Kidney (tissue), 14 donors: ENCODE results near the gene PC. TPM values are rescaled to one million over a fixed set of nuclear protein-coding genes. Genes with fewer than 3 reads are reported as not detected.
A peak's percentile ranks its signal among the peaks of the same experiment; 100 is the strongest.

Experiments
- DNase-seq, 5 donors: peaks; one replicate each; pipeline ENCODE4 v3.0.0-alpha.2; 2013 to 2020
- FAIRE-seq: peaks from 2 replicates; lab custom pipeline; 2012; peaks lifted over from hg19 to GRCh38; lab: Jason Lieb, UNC
- H3K27ac ChIP-seq, 2 donors: one replicate each; pipeline ENCODE4 v1.7.0; 2013; ENCODE audit warnings: low read depth in 2 of 2, low read length in 2 of 2, inconsistent platforms in 1 of 2
- H3K27me3 ChIP-seq: one replicate; pipeline ENCODE4 v1.7.1; 2013; ENCODE audit warnings: low read length, inconsistent platforms; ENCODE audit not compliant: control insufficient read depth, insufficient read depth
- H3K36me3 ChIP-seq, 3 donors: one replicate each; pipeline versions ENCODE4 v1.7.0 to v1.7.1; 2013; ENCODE audit warnings: low read length in 3 of 3, control low read depth in 1 of 3, inconsistent platforms in 1 of 3; ENCODE audit not compliant: insufficient read depth in 3 of 3, control insufficient read depth in 2 of 3
- H3K4me1 ChIP-seq, 3 donors: one replicate each; pipeline versions ENCODE4 v1.7.0 to v1.7.1; 2013; ENCODE audit warnings: low read length in 3 of 3, inconsistent platforms in 1 of 3, low read depth in 1 of 3; ENCODE audit not compliant: control insufficient read depth in 2 of 3, insufficient read depth in 2 of 3
- H3K4me3 ChIP-seq, 3 donors: one replicate each; pipeline versions ENCODE4 v1.7.0 to v1.8.1; 2013; ENCODE audit warnings: low read length in 3 of 3, control low read depth in 1 of 3, inconsistent platforms in 1 of 3
- H3K9ac ChIP-seq, 3 donors: one replicate each; pipeline versions ENCODE4 v1.7.0 to v1.7.1; 2013; ENCODE audit warnings: low read length in 3 of 3, control low read depth in 1 of 3, inconsistent platforms in 1 of 3
- H3K9me3 ChIP-seq, 3 donors: one replicate each; pipeline versions ENCODE4 v1.7.0 to v1.7.1; 2013; ENCODE audit warnings: low read length in 3 of 3, control low read depth in 1 of 3, inconsistent platforms in 1 of 3; ENCODE audit not compliant: control insufficient read depth in 2 of 3, insufficient read depth in 1 of 3
- intact Hi-C: fragments of 100-400 bp; cut with DNase I; formaldehyde crosslinking; loops from one replicate; pipeline ENCODE4 v1.11.1; 2022
- polyA plus RNA-seq: library from polyadenylated mRNA; stranded (reverse); fragments of 350-450 nt; fragmentation: Illumina TruSeq; extraction: RNeasy Lipid Tissue Mini Kit (QIAGEN cat#74804); gene quantifications from one replicate; pipeline ENCODE4 v1.2.3, GENCODE V29; 2014; ENCODE audit warnings: low read depth, low replicate concordance; ENCODE audit not compliant: insufficient read depth
- total RNA-seq: library from RNA; stranded (reverse); fragmentation: NEBNext Ultra II Directional; extraction: Animal tissue kit (Norgen Biotek cat#: 25700); gene quantifications from one replicate; pipeline ENCODE4 v1.2.1, GENCODE V29; 2021
- TF ChIP-seq, protein P1 (sequence below): IDR thresholded peaks from 3 replicates; pipeline ENCODE4 v1.5.1; 2012; ENCODE audit warnings: mild to moderate bottlenecking, moderate library complexity, borderline replicate concordance; ENCODE audit not compliant: insufficient read depth; ENCODE audit errors: extremely low read depth
- donor health status: control.
- donor health status: control.
- donor health status: control.
- donor health status: control.
- donor health status: control.
- donor health status: DM: yes; HTN: yes; CAD: no.
- donor health status: Normal renal cell carcinoma (clear cell type).

The PC gene
- total and polyA plus RNA-seq, 2 donors from 2014 or later, result 20.8 to 95.2 TPM

DNA sequence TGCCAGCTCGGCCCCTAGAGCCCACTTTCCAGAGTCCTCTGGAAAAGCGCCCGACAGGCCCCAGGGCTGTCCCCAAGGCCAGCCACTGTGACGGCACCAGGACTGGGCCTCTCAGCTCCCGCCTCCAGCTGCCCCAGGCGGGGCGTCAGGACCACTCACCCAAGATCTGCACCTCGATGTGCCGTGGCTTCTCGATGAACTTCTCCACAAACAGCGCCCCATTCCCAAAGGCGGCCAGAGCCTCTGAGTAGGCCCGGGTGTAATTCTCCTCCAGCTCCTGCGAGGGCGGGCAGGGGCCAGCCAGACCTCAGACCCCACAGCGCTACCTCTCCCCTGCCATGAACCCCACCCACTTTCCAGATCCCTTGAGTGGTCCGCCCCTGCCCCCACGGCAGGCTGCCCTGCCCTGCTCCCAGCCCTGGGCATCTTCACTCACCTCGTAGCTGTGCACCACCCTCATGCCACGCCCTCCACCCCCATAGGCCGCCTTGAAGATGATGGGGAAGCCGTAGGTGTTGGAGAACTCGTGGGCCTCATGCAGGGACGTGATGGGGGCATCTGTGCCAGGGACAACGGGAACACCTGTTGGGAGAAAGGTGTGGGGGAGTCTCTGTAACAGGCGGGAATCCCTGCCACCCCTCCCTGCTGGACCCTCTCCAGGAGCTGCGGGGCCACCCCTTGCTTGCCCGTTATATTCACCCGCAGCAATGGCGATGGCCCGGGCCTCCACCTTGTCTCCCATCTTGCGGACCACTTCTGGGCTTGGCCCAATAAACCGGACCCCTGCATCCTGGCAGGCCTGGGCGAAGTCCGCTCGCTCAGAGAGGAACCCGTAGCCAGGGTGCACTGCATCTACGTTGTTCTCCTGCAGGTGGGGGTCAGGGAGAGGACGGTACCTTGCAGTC lies 87.3 kb downstream of the PC start:
- TF ChIP-seq, protein P1, sequence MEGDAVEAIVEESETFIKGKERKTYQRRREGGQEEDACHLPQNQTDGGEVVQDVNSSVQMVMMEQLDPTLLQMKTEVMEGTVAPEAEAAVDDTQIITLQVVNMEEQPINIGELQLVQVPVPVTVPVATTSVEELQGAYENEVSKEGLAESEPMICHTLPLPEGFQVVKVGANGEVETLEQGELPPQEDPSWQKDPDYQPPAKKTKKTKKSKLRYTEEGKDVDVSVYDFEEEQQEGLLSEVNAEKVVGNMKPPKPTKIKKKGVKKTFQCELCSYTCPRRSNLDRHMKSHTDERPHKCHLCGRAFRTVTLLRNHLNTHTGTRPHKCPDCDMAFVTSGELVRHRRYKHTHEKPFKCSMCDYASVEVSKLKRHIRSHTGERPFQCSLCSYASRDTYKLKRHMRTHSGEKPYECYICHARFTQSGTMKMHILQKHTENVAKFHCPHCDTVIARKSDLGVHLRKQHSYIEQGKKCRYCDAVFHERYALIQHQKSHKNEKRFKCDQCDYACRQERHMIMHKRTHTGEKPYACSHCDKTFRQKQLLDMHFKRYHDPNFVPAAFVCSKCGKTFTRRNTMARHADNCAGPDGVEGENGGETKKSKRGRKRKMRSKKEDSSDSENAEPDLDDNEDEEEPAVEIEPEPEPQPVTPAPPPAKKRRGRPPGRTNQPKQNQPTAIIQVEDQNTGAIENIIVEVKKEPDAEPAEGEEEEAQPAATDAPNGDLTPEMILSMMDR, result no peak
- FAIRE-seq, result no peak

DNA sequence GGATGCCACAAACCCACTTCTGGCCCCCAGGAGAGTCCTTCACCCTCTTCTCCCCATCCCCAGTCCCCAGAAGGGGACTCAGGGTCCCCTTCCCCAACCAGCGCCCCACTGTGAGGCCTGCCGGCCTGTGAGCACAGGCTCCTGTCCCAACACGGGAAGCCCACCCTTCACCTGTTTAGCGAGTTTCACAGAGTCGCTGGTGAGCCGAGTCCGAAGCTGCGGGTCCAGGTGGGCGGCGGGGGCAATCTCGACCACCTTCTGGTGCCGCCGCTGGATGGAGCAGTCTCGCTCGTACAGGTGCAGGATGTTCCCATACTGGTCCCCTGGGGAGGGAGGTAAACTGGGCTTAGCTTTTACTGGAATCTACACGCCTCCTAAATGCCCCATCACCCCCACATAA lies 88.1 kb downstream of the PC start:
- DNase-seq, result no peak
- no peaks in the 10 kb centered on the region for H3K27me3 ChIP-seq
- TF ChIP-seq, protein P1, result no peak
- no peaks in the 10 kb centered on the region for H3K4me1 ChIP-seq
- no peak overlapping the region for H3K27ac ChIP-seq
- H3K9me3 ChIP-seq, result no peaks in the 10 kb centered on the region
- no peak overlapping the region for H3K4me3 ChIP-seq
- intact Hi-C loops, result no loop called here
- H3K9ac ChIP-seq, result no peak overlapping the region
- H3K36me3 ChIP-seq, result peaks cover 0 to 18% (median 0%) of the 10 kb centered on the region in 3 donors
- no peak for FAIRE-seq

More for the DNA sequence above, 87.3 kb downstream of the PC start:
- peak in 1 of 5 donors; percentile 73 for DNase-seq
- H3K27me3 ChIP-seq, result no peaks in the 10 kb centered on the region
- H3K27ac ChIP-seq, result no peak overlapping the region
- no peaks in the 10 kb centered on the region for H3K4me1 ChIP-seq
- no peak overlapping the region for H3K9ac ChIP-seq
- intact Hi-C loops, result no loop called here
- no peak overlapping the region for H3K4me3 ChIP-seq
- H3K9me3 ChIP-seq, result no peaks in the 10 kb centered on the region
- H3K36me3 ChIP-seq, result peaks cover 0 to 18% (median 0%) of the 10 kb centered on the region in 3 donors

DNA sequence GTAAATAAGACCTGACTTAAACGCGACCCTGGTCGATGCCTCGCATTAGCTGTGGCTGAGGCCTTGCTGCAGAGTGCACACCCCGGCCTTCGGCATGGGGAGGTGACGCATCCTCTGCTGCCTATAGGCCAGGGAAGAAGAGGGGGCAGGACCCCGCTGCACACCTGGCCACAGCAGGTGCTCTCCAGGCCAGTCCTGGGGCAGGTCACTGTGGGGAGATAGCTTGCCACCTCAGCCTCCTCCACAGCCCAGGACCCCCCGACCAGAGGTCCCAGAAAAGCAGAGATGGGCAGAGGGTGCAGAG lies 88.7 kb downstream of the PC start:
- Histone ChIP-seq H3K4me3 (no peak overlapping the region), H3K27ac (no peak overlapping the region), H3K4me1 (no peaks in the 10 kb centered on the region), H3K9me3 (no peaks in the 10 kb centered on the region), H3K27me3 (no peaks in the 10 kb centered on the region), H3K9ac (no peak overlapping the region), H3K36me3 (peaks cover 0 to 18% (median 0%) of the 10 kb centered on the region in 3 donors)
- intact Hi-C loops, result no loop called here
- TF ChIP-seq, protein P1, result no peak
- DNase-seq (no peak), FAIRE-seq (no peak)
